Jurkat, Clone E6-1 (cell line): Measurements from ENCODE around the gene MSL1.

Source experiments
- DNase-seq: peaks from one replicate; pipeline ENCODE4 v3.0.0-alpha.2; 2011; ENCODE audit warnings: low read depth, low spot score
- H3K4me3 ChIP-seq: 2 replicates; pipeline ENCODE4 v1.5.1; 2011; ENCODE audit warnings: mild to moderate bottlenecking, low read length, control low read depth, moderate library complexity

MSL1 gene

DNA sequence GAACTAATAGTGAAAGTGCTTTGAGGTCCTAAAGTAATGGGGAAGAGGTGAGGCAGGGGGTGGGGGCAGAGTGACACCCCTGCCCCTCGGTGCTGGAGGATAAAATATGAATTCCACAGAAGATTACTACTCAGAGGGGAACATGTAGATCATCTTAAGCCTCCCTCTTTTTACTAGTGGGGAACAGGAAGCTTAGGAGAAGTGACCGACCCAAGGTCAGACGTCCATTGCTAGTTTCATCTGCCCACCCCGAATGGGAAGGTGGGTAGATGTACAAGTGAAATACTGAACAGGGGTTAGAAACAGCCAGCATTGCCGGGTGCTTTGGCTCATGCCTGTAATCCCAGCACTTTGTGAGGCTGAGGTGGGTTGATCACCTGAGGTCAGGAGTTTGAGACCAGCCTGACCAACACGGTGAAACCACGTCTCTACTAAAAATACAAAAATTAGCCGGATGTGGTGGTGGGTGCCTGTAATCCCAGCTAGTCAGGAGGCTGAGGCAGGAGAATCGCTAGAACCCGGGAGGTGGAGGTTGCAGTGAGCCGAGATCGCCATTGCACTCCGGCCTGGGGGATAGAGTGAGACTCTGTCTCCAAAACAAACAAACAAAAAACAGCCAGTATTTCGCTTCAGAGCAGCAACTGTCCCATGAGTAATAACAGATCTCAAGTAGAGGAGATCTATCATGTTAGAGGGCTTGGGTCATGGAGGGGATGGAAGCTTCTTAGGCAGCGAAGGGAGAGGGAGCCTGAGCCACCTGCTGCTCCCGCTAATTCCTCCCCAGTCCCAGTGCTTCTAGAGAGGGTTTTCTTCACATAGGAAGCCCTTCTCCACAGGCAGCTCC is 20.2 kb upstream of the MSL1 start:
- peak overlapping the region; percentile 82; the same call in 1 of the 2 replicates for H3K4me3 ChIP-seq
- no peak for DNase-seq

DNA sequence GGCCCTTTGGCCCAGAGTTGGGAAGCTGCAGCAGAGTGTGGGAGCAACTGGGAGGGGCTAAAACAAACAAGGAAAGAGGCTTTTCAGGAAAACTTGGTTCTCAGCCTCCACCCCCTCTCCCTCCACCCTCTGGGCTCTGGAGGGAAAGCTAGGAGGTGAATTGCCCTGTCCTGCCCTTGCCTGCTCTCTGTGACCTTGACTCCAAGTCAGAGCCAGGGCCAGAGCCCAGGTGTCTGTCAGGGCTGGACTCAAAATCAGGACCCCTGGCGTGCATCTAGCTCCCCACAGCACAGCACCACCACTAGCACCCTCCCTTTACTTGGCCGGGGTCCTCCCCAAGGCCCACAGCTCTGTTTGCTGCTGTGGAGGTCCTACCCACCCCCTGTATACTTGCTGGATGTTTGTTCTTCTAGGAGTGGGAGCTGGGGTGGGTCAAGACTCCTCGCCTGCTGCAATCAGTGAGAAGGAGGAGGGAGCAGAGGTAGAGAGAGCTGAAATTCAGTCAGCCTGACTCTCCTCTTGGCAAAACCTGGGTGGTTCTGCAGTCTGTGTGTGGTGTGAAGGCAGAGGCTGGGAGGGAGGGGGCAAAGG is 18.6 kb upstream of the MSL1 start:
- DNase-seq = no peak
- H3K4me3 ChIP-seq = no peak overlapping the region

DNA sequence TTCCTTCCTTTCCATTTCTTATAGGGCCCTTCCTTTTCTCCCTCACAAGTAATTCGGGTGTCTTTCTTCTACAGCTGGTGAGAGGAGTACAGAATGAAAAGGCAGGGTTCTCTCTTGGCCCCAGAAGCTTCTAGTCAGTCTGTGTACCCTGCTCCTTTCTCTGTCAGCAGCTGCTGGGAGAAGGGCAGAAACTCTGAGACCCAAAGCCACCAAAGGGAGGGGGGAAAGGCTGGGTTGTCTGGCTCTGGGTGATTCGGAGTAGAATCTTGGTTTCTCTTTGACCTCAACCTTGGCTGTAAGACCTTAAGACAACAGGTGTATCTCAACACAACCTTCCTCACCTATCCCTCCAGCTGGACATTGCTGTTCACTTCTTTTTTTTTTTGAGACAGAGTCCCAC is 18.1 kb upstream of the MSL1 start:
- no peak overlapping the region for H3K4me3 ChIP-seq
- DNase-seq = no peak

DNA sequence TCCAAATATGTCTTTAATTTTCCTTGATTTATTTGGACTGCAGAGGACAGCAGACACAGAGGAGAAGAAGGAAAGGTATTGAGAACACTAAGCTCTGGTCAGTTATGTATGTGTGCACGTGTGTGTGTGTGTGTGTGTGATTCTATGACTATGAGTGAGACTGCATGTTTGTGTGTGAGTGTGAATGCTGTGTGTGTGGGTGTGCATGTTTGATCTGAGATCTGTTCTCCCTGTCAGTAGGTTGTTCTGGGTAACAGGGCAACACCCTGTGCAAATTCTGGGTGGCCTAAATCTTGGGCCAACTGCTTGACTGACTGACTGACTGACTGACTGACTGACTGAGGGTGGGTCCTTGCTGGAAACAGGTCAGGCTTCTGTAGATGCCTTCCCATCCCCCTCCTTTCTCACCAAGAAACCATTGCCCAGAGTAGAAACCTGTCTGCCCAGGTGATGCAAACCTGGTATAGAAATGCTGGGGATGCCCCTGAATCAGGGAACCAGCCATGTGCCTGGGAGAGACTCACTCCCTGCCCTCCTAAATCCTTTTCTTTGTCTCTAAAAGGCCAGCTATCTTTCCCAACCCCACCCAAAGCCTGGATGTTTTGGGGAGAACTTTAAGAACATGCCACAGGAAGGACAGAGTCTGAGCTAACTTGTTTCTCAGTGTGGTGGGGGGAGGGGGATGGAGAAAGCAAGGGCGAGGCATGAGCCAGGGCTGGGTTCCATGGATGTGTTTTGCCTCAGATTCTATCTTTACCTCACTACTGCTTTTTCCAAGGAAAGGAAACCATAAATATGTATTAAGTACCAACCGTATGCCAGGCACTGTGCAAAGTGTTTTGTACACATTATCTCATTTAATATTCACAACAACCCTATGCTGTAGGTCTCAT is 16.9 kb upstream of the MSL1 start:
- no peak overlapping the region for H3K4me3 ChIP-seq
- no peak for DNase-seq

DNA sequence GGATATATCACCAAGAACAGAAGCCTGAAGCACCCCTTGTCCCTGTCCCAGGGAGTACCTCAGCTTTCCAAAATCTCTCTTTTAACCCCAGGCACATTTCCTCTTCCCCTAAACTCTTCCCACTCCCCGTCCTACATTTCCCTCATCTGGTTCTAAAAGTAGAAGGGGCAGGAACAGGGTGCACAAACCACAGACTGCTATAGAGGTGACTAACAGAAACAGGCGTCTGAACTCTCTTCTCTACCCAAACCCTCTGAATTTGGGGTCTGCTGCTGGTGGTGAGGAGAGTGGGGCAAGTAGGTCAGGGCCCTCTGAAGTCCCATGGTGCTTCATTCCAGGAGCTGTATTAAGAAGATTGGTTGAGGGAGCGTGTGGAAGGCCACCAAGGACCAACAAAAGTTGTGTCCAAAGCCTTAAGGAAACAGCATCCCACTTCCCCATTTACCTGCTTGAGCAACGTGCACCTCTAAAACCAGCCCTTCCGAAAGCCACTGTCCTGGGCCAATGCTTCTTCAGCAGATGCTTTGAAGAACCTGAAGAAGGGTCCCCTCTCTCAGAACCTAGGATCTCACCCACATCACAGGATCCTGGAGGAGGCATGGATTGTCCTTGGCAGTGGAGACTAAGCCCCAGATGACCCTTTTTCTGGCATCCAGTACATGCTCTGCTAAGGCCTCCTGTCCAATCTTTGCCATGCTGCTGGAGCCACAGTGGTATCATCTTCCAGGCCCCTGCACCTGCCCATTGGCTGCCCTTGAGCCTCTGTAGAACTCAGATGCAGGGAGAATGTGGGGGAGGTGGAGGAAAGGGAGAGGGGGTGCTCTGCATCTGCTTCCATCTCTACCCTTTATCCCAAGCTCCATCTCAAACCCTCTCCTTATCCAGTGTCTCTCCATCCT is 15.7 kb upstream of the MSL1 start:
- no peak overlapping the region for H3K4me3 ChIP-seq

DNA sequence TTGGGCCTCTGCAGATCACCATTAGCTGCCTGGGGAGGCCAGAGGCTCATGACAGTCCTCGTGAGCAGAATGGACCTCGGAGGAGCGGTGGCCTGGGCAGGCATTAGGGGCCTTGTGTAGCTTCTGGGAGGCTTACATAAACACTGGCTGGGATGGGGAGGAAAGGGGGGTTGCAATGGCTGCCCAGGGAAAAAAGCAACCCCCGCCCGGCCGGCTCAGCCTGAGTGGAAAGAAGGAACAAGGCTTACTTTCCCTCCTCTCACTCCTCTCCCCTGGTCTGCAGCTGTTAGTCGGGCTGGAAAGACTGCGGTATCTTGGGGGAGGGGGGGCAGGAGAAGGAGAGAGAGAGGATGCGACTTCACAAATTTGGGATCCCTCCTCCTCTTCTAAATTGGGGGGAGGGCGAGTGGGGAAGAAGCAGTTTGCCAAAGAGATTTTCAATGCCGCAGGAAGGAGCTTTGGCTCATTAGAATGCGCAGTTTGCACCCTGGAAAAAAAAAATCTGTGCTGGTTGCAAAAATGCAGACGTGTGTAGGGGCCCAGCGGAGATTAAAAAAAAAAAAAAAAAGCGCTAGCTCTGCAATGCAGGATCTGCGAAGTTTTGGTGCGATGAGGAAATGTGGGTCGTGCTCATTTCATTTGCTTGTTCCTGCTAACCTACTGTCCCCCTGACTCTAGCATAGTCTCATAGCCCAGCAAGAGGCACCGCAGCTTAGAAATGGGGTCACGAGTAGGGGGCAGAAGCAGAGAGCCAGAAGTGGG is 14.8 kb upstream of the MSL1 start:
- DNase-seq = no peak

More for the DNA sequence above, 15.7 kb upstream of the MSL1 start:
- no peak for DNase-seq

DNA sequence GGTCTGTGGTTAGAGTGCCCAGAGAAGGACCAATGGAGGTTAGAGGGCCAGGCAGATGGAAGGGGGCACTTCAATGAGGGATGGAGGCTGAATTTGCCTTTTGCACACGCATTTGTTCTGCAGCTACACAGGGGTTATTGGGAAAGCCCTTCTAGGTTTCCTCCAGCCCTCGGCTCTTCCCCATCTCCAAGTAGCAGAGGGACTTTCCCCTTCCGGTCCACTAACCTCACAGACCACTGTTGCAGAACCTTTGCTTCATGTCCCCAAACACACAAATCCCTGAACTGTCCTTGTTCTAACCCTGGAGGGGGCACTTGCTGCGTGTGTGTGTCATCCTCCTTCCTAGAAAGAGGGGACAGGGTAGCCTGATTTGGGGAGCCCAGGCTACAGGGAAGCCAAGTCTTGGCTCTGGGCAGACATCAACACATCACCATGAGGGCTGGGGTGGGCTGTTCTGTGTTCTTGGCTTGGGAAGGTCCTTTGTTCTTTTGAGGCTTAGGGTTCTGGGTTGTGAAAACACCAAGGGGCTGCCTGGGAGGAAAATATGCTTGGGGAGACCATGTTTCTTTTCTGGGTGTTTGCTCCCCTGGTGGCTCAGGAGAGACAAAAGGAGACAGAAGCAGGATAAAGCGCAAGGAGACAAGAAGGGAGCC is 14.1 kb upstream of the MSL1 start:
- H3K4me3 ChIP-seq = no peak overlapping the region
- no peak for DNase-seq

More for the DNA sequence above, 14.8 kb upstream of the MSL1 start:
- H3K4me3 ChIP-seq = no peak overlapping the region

DNA sequence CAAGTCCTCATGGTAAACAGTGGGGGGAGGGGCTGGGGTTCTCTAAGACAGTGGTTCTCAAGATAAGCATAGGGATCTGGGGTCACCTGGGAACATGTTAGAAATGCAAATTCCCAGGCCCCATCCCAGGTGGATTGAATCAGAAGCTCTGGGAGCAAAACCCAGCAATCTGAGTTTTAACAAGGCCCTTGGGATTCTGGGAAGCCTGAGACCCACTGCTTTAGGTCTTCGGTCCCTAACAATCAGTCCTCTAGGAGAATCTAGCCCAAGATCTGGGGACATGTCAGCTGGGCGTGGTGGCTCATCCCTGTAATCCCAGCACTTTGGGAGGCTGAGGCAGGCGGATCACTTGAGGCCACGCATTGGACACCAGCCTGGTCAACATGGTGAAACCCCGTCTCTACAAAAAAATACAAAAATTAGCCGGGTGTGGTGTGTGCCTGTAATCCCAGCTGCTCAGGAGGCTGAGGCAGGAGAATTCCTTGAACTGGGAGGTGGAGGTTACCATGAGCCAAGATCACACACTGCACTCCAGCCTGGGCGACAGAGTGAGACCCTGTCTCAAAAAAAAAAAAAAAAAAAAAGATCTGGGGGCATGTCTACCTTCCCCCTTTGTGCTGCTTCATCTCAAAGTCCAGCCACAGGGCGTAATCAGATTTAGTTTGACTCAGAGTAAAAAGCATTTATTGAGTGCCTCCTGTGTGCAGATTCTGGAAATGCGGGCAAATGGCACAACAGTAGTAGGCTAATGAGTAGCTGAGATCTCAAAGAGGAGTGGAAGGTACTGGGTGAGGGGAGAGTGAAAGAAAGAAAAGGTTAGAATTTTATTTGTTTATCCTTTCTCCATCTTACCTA is 12.6 kb upstream of the MSL1 start:
- no peak for DNase-seq
- no peak overlapping the region for H3K4me3 ChIP-seq

DNA sequence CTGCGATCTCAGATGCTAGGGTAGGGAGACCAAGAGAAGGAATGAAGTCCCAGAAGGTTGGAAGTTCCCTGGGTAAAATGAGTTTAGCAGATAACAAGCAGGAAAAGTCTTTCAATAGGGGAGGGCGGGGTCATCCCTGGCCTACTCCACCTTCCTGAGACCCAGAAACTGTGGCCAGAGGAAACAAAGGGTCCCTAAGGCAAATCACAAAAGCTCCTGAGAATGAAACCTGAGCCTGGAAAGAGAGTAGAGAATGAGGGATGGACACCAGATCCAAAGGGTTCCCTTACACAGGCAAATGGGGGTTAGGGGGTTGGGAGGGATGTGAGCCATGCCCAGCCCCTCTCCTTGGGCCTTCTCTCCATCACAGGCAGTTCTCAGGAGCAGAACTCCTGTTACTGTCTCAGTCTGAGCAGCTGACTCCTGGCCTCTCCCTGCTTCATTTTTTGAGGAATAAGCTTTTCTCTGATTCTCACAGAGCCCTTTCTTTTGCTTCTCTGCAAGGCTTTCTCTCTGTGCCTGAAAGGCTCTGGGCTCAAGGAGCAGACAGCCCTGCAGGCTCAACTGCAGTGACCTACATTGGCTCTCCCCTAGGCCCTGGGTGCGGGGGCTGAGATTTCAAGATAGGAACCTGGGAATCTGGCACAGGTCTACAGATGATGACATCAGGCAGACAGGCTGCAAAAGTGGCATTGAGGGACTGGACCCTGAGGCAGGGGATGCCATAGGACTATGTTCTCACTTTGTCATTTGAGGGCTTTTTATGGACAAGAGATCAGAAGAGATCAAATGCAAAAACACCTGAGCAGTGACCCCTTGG is 11.5 kb upstream of the MSL1 start:
- H3K4me3 ChIP-seq = no peak overlapping the region
- no peak for DNase-seq

DNA sequence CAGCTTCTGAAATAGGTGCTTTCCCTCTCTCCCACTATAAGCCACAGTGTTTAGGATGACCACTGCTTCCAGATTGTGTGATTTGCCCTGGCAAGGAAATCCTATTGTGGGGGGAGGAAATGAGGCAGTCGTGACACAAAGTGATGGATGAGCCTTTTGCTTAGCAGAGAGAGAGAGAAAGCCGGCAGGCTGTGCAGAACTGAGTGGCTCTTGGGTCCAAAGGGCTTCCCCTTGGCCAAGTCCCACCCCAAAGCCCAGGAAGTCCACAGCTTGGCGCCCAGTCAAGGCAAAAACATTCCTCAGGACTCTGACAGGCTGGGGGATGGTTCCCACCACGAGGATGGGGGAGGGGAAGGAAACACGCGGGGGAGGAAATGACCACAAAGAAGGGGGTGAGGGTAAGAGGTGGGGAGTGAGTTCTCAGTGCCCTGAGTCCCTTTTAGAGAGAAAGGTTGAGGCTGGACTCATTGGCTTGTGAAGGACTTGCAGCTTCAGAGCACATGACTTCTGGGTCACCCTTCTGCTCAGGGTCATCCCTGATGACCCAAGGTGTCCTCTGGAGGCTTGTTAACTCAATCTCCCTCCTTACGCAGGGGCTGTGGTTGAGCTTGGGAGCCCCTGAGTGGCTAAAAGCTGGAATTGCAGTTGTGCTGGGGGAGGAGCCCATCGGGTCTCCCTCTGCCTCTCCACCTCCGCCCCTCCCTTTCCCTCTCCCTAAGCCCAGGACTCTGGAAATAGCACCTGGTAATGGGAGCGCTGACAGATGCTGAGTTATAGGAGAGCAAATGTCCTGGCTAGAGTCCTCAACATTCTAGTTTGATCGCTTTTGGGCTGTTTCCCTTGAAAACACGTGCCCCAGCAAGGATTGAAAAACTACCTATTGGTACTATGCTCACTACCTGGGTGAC is 10.3 kb upstream of the MSL1 start:
- DNase-seq = peak; percentile 79
- H3K4me3 ChIP-seq = peak overlapping the region; percentile 36

DNA sequence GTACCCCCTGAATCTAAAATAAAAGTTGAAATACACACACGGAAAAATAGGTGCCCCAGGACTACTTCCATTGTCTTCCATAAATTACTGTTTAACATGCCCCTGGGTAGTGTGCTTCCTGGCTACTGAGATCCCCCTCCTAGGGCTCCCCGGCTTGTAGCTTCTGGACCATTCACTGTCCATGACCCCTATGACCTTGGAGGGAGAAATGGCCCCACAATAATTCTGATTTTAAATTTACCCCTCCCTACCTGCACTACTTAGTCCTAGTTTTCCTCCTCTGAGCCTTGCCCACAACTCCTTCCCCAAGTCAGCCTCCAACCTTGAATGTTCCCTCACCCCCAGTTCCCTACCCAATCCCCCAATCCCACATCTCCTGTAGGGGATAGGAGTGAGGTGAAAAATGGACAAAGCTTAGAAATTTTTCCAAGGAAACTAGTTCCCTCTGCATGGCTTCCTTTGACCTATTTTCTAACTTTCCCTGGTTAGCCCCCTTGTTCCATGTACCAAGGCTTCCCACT is 9.5 kb upstream of the MSL1 start:
- no peak for DNase-seq
- H3K4me3 ChIP-seq = no peak overlapping the region

DNA sequence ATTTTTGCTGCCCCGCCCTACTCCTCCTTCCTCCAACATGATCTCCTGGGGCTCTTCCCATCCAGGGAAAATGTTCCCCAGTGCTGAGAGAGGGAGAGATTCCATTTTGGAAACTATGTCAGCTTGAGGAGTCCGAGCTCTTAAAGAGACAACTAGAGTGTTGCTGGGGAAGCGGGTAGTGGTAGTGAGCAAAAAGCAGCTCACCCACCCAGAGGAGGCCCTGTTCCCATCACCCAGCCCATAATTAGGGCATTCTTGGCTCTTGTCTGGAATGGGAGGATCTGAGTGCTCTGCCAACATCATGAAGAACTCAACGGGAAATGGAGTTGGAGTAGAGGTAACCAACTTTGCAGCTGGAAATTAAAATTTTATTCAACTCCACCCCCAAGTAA is 9.1 kb upstream of the MSL1 start:
- H3K4me3 ChIP-seq = no peak overlapping the region
- DNase-seq = no peak

DNA sequence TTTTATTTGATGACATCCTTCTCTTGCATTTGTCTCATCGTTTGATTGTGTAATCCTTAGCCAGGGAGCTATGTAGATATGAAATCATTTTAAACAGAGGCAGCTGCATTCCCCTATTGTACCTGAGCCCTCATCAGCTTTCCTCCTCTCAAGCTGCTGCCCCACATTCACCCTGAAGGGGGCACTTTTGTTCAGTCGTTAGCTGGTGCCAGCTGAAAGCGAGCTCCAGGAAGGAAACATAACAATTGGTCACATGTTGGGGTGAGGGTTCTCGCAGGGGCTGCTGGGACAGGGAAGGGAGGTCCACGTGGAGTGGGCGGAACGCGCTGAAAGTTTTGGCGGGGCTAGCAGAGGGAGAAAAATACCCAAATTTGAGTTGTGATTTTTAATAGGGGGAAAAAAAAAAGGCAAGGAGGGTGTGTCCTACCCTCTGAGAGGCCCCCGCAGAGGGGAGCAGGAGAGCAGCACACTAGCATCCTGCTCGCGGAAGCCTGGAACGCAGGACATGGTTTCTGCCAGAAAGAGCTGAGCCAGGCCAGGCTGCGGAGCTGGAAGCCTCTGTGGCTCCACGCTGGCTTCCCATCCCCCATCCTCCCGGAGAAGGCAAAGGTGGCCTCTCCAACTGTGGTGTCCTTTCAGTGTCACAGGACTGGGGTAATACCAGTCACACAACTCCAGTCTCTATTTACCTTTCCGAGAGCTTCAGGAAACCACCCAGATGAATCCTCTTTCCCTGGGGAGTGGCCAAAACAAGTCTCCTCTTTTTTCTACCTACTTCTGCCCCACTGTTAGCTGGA is 8.5 kb upstream of the MSL1 start:
- DNase-seq = peak; percentile 95
- H3K4me3 ChIP-seq = peak overlapping the region; percentile 61

DNA sequence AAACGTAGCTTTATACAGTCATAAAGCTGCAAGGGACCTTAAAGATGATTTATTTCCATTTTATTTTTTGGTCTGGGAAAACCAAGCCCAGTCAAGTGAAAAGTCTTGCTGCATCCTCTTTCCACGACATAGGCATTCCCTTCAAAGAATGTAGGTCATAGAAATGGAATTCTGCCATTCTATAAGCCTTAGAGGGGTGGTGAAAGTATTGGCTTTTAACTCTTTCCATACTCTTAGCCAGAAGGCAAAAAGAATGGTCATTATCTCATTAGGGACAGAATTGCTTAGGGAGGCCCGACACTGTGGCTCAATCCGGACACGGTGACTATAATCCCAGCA is 7.9 kb upstream of the MSL1 start:
- peak overlapping the region; percentile 61 for H3K4me3 ChIP-seq
- DNase-seq = no peak
